H1 (cell line): ENCODE data around the gene UNK. TPM values are rescaled to one million over a fixed set of nuclear protein-coding genes. Genes with fewer than 3 reads are reported as not detected.
A peak's percentile ranks its signal among the peaks of the same experiment; 100 is the strongest.

Source experiments
- CTCF ChIA-PET: fragments of 300-600 bp; sonication (Branson Sonifier 250); formaldehyde crosslinking; loops from one replicate; lab custom pipeline; 2021; ENCODE audit not compliant: partially characterized antibody; lab: Charles Lee
- POLR2A ChIA-PET: fragments of 300-600 bp; sonication (Branson Sonifier 250); formaldehyde crosslinking; loops from one replicate; lab custom pipeline; 2021; ENCODE audit warnings: inconsistent platforms; ENCODE audit not compliant: partially characterized antibody; lab: Charles Lee
- DNase-seq, 2 experiments: peaks; one replicate each; pipeline versions ENCODE4 v3.0.0 to v3.0.0-alpha.2; 2010 to 2022; ENCODE audit warnings: low spot score in 2 of 2, low read depth in 1 of 2, mixed read lengths in 1 of 2
- FAIRE-seq: peaks from 2 replicates; lab custom pipeline; 2011; peaks lifted over from hg19 to GRCh38; lab: Jason Lieb, UNC
- H2AFZ ChIP-seq: 2 replicates; pipeline ENCODE4 v1.8.1; 2012; ENCODE audit warnings: low read length, inconsistent platforms
- H2AK5ac ChIP-seq: 2 replicates; pipeline ENCODE4 v1.6.1; 2013; ENCODE audit warnings: low read depth, low read length
- H2BK120ac ChIP-seq: replicated peaks from 2 replicates; pipeline ENCODE3; 2013; ENCODE audit warnings: low read depth, low read length, inconsistent platforms
- H2BK12ac ChIP-seq: 2 replicates; pipeline ENCODE4 v1.6.1; 2013; ENCODE audit warnings: low read depth, low read length
- H2BK15ac ChIP-seq: 2 replicates; pipeline ENCODE4 v1.6.1; 2013; ENCODE audit warnings: low read length
- H2BK20ac ChIP-seq: 2 replicates; pipeline ENCODE4 v1.6.1; 2013; ENCODE audit warnings: low read length
- H2BK5ac ChIP-seq: 2 replicates; pipeline ENCODE4 v1.6.1; 2013; ENCODE audit warnings: low read depth, low read length
- H3K14ac ChIP-seq: 2 replicates; pipeline ENCODE4 v1.6.1; 2013; ENCODE audit warnings: inconsistent platforms; ENCODE audit not compliant: insufficient read length
- H3K18ac ChIP-seq: 2 replicates; pipeline ENCODE4 v1.6.1; 2013; ENCODE audit warnings: low read length; ENCODE audit errors: extremely low read depth
- H3K23ac ChIP-seq: 2 replicates; pipeline ENCODE4 v1.6.1; 2013; ENCODE audit warnings: inconsistent platforms; ENCODE audit not compliant: insufficient read length
- H3K23me2 ChIP-seq: 2 replicates; pipeline ENCODE4 v1.6.1; 2013; ENCODE audit warnings: low read depth, low read length
- H3K27ac ChIP-seq: 2 replicates; pipeline ENCODE4 v1.6.1; 2011; ENCODE audit warnings: low read depth, low read length, inconsistent platforms
- H3K27me3 ChIP-seq, 4 experiments: replicated peaks in 1 of 4; 1 replicate in 1 of 4; 2 replicates in 3 of 4; pipeline versions ENCODE4 v1.6.1 to v1.8.1; 2011 to 2013; ENCODE audit warnings: low read length in 3 of 4, mild to moderate bottlenecking in 3 of 4, inconsistent platforms in 2 of 4, mixed read lengths in 2 of 4, moderate library complexity in 1 of 4; ENCODE audit not compliant: control insufficient read depth in 3 of 4, insufficient read depth in 3 of 4; ENCODE audit errors: extremely low read depth in 1 of 4
- H3K36me3 ChIP-seq, 4 experiments: 2 replicates each; pipeline versions ENCODE4 v1.6.1 to v1.8.1; 2011 to 2013; ENCODE audit warnings: mild to moderate bottlenecking in 4 of 4, low read length in 3 of 4, moderate library complexity in 2 of 4, control low read depth in 1 of 4, inconsistent platforms in 1 of 4; ENCODE audit not compliant: insufficient read depth in 4 of 4, control insufficient read depth in 2 of 4
- H3K4ac ChIP-seq: replicated peaks from 2 replicates; pipeline ENCODE3; 2013; ENCODE audit warnings: low read length, low read depth, mixed read lengths, inconsistent platforms; ENCODE audit not compliant: insufficient read length
- H3K4me1 ChIP-seq, 4 experiments: replicated peaks in 1 of 4; 1 replicate in 1 of 4; 2 replicates in 3 of 4; pipeline versions ENCODE4 v1.6.1 to v1.8.1; 2011 to 2013; ENCODE audit warnings: low read length in 3 of 4, inconsistent platforms in 2 of 4, mixed read lengths in 1 of 4; ENCODE audit not compliant: insufficient read depth in 4 of 4, control insufficient read depth in 3 of 4
- H3K4me2 ChIP-seq, 2 experiments: 2 replicates each; pipeline versions ENCODE4 v1.6.1 to v1.8.1; 2011 to 2013; ENCODE audit warnings: low read depth in 2 of 2, low read length in 2 of 2, control low read depth in 1 of 2, inconsistent platforms in 1 of 2, mild to moderate bottlenecking in 1 of 2; ENCODE audit not compliant: insufficient read depth in 1 of 2
- H3K4me3 ChIP-seq, 4 experiments: fragments of 200-600, 300-600 bp in 1 of 4; sonication (generic), shearing (Covaris generic), sonication (Bioruptor Twin) in 1 of 4; 2 replicates each; pipeline versions ENCODE4 v1.5.1 to v1.8.1; 2011 to 2016; ENCODE audit warnings: low read length in 4 of 4, low read depth in 3 of 4, control low read depth in 2 of 4, inconsistent platforms in 2 of 4, mild to moderate bottlenecking in 2 of 4, mixed read lengths in 1 of 4, moderate library complexity in 1 of 4; ENCODE audit not compliant: insufficient read depth in 2 of 4; ENCODE audit errors: extremely low read depth in 1 of 4
- H3K56ac ChIP-seq: replicated peaks from 2 replicates; pipeline ENCODE3; 2013; ENCODE audit warnings: low read depth, mild to moderate bottlenecking, mixed read lengths, low read length, inconsistent platforms; ENCODE audit not compliant: insufficient read length
- H3K79me1 ChIP-seq: 2 replicates; pipeline ENCODE4 v1.6.1; 2013; ENCODE audit warnings: low read depth, low read length, control low read depth
- H3K79me2 ChIP-seq, 2 experiments: 2 replicates each; pipeline versions ENCODE4 v1.6.1 to v1.8.1; 2012 to 2013; ENCODE audit warnings: low read length in 2 of 2, mild to moderate bottlenecking in 2 of 2, inconsistent platforms in 1 of 2; ENCODE audit not compliant: insufficient read depth in 2 of 2, control insufficient read depth in 1 of 2
- H3K9ac ChIP-seq, 4 experiments: replicated peaks in 1 of 4; 1 replicate in 1 of 4; 2 replicates in 3 of 4; pipeline versions ENCODE4 v1.6.1 to v1.8.1; 2011 to 2013; ENCODE audit warnings: low read depth in 3 of 4, low read length in 3 of 4, control low read depth in 2 of 4, mild to moderate bottlenecking in 2 of 4, moderate library complexity in 2 of 4, inconsistent platforms in 1 of 4; ENCODE audit errors: extremely low read depth in 1 of 4
- H3K9me3 ChIP-seq, 2 experiments: 2 replicates each; pipeline versions ENCODE4 v1.6.1 to v1.8.1; 2012 to 2013; ENCODE audit warnings: mild to moderate bottlenecking in 2 of 2, moderate library complexity in 2 of 2, control low read depth in 1 of 2, inconsistent platforms in 1 of 2, low read depth in 1 of 2, low read length in 1 of 2, mixed read lengths in 1 of 2; ENCODE audit not compliant: insufficient read depth in 2 of 2
- H4K20me1 ChIP-seq, 2 experiments: replicated peaks in 1 of 2; 2 replicates each; pipeline versions ENCODE3 to v1.8.1; 2011 to 2013; ENCODE audit warnings: inconsistent platforms in 2 of 2, low read length in 2 of 2, mild to moderate bottlenecking in 1 of 2; ENCODE audit not compliant: insufficient read depth in 2 of 2, control insufficient read depth in 1 of 2
- H4K5ac ChIP-seq: 2 replicates; pipeline ENCODE4 v1.6.1; 2013; ENCODE audit warnings: low read length, low read depth, mixed read lengths, inconsistent platforms; ENCODE audit not compliant: insufficient read length
- H4K8ac ChIP-seq: 2 replicates; pipeline ENCODE4 v1.8.0; 2013; ENCODE audit warnings: mild to moderate bottlenecking, moderate library complexity, low read length, inconsistent platforms; ENCODE audit not compliant: insufficient read depth; ENCODE audit errors: extremely low read depth
- H4K91ac ChIP-seq: replicated peaks from 2 replicates; pipeline ENCODE3; 2013; ENCODE audit warnings: low read length, mixed read lengths, inconsistent platforms; ENCODE audit not compliant: insufficient read length
- GABPA ChIP-seq: IDR thresholded peaks from 2 replicates; pipeline ENCODE4 v1.6.1; 2011; ENCODE audit warnings: mild to moderate bottlenecking, low read length, moderate library complexity, borderline replicate concordance; ENCODE audit not compliant: insufficient read depth
- RBBP5 ChIP-seq: IDR thresholded peaks from 2 replicates; pipeline ENCODE4 v1.7.1; 2012; ENCODE audit warnings: low read depth, mild to moderate bottlenecking, inconsistent platforms, low read length, moderate library complexity, borderline replicate concordance
- TEAD4 ChIP-seq: IDR thresholded peaks from 2 replicates; pipeline ENCODE4 v1.6.1; 2012; ENCODE audit warnings: low read depth, low read length, inconsistent platforms, mixed read lengths
- WGBS, 2 experiments: shearing (Covaris generic) in 1 of 2; methylation state at CpG; one replicate each; pipeline versions ENCODE4 v1.1.6 to v1.1.7; 2013 to 2015; ENCODE audit warnings: low lambda C conversion rate in 2 of 2, mixed read lengths in 2 of 2, inconsistent platforms in 1 of 2, low coverage in 1 of 2, missing lambda C conversion rate in 1 of 2; ENCODE audit not compliant: insufficient replicate concordance in 2 of 2, insufficient coverage in 1 of 2, insufficient read length in 1 of 2; ENCODE audit errors: extremely low coverage in 1 of 2, missing lambda C conversion rate in 1 of 2; 5-methylcytosine and 5-hydroxymethylcytosine counted together
- polyA plus RNA-seq, 7 experiments: library from polyadenylated mRNA; depleted of rRNA in 3 of 7; stranded (reverse) in 5 of 7; unstranded in 2 of 7; fragments of >200 nt in 5 of 7; fragments of 200-250 nt in 2 of 7; gene quantifications; 1 replicate in 5 of 7; 2 replicates in 1 of 7; 4 replicates in 1 of 7; pipeline versions ENCODE4 v1.2.1 to v1.2.3, GENCODE V29; 2011 to 2013; ENCODE audit warnings: missing spikeins in 2 of 7, mixed read lengths in 2 of 7
- total RNA-seq: library from RNA; stranded (reverse); fragmentation: NEBNext Ultra II Directional; extraction: Animal tissue kit (Norgen Biotek cat#: 25700); gene quantifications from 2 replicates; pipeline ENCODE4 v1.2.1, GENCODE V29; 2021

Gene UNK
- total and polyA plus RNA-seq, 2 of the 8 experiments (the other 6 are each of a cell fraction or from before 2014, with no cell fraction given) = 24.2 to 33.3 TPM

- Histone ChIP-seq H3K56ac (no peak overlapping the region), H2AFZ (0 out of 2 replicates have a peak overlapping the region, but pooled peaks have one; percentile 62), H3K79me2 (no peaks in the 10 kb centered on the region), H3K4me1 (peaks cover 0 to 24% (median 13%) of the 10 kb centered on the region in 4 experiments; a peak in 6 of 7 replicates), H3K23ac (no peak overlapping the region), H2BK120ac (no peak overlapping the region), H3K14ac (no peak overlapping the region), H4K91ac (peak overlapping the region; percentile 5)
- peak; percentile 20; the same call in 1 of the 2 replicates for TF ChIP-seq TEAD4
- no peak for TF ChIP-seq GABPA
- TF ChIP-seq RBBP5 = no peak
- TF ChIP-seq, all 59 proteins: peak for 1
- Histone ChIP-seq H2AK5ac (no peak overlapping the region), H2BK20ac (no peak overlapping the region), H2BK15ac (no peak overlapping the region), H3K18ac (no peak overlapping the region), H3K4me2 (no peak overlapping the region; a peak in 1 of 4 replicates), H3K9me3 (no peaks in the 10 kb centered on the region), H3K79me1 (no peaks in the 10 kb centered on the region), H3K23me2 (peaks cover 5% of the 10 kb centered on the region; the same call in 1 of the 2 replicates), H3K27ac (peak overlapping the region; percentile 18; the same call in 1 of the 2 replicates), H3K27me3 (peaks cover 5 to 16% (median 13%) of the 10 kb centered on the region in 4 experiments; a peak in 6 of 7 replicates), H4K8ac (peak overlapping the region; percentile 60), H2BK5ac (peak overlapping the region; percentile 12), H4K20me1 (no peaks in the 10 kb centered on the region), H2BK12ac (no peak overlapping the region), H3K9ac (no peak overlapping the region), H4K5ac (no peak overlapping the region), H3K36me3 (no peaks in the 10 kb centered on the region), H3K4me3 (no peak overlapping the region), H3K4ac (no peak overlapping the region)
- 86% methylated on average over 13 of the region's 13 CpGs; no CpG with 5 or more reads in 1 of the 2 experiments for WGBS, 2 experiments
- CTCF ChIA-PET = interaction anchor here (0.8 to 11.3 kb wide), 10 partner anchors 11 to 147 kb away, joined by 3 to 157 read pairs (median 4); partner anchors contain the start of genes CDK3, MRPL38, TRIM65 and WBP2
- POLR2A ChIA-PET = interaction anchor here (1.1 to 12.1 kb wide), 4 partner anchors 11 to 97 kb away, joined by 3 to 143 read pairs (median 6); partner anchors contain the start of gene TRIM65
- DNase-seq (no peak), FAIRE-seq (no peak)
Measured at GRCh38 chr17:75872434-75873351, 88.1 kb downstream of the UNK start.
